ENCODE data around the gene SLC52A3. TPM values are rescaled to one million over a fixed set of nuclear protein-coding genes. Genes with fewer than 3 reads are reported as not detected.

Gene SLC52A3
- total and polyA plus RNA-seq, 2 donors (not counting 3 experiments of a cell fraction or from before 2014, with no cell fraction given): not detected

DNA sequence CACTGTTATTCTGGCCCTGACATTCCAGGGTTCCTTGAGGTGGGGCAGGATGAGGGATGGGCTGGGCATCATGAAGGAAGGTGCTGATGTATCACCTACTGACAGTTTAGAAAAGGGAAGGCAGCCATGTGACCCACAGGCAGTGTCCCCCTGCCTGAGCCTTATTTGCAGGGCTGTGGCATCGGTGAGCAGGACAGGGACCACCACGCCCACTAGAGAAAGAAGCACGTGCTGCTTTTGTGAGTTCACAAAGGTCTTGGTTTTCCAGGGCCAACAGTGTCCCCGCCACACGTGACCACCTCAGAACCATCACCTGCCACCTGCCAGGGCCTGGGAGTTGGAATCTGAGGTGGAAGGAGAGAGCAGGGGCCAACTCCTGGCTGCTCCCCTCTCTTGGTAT is 49.2 kb downstream of the SLC52A3 start:
- no peak overlapping the region for H3K27ac ChIP-seq (ENCODE audit: insufficient read depth, low read depth, low read length)
- intact Hi-C loops (cut with micrococcal nuclease) (no loop called here), dilution Hi-C loops (cut with MboI; ENCODE audit: extremely low pct_ligation_motif_present, low sequenced_read_pairs) (no loop called here)
- TF ChIP-seq EZH2 (IDR thresholded peaks at IDR 0.05; ENCODE audit: borderline replicate concordance, low read depth, low read length, severe bottlenecking): no peak
- TF ChIP-seq POLR2A (IDR thresholded peaks at IDR 0.05; ENCODE audit: low read depth, low read length): no peak
- TF ChIP-seq MYC (IDR thresholded peaks at IDR 0.05; ENCODE audit: low read depth, low read length): no peak
- TF ChIP-seq GATA2 (IDR thresholded peaks at IDR 0.05; ENCODE audit: insufficient read depth, insufficient read length, low read depth, low read length): no peak
- TF ChIP-seq POLR2AphosphoS5 (IDR thresholded peaks at IDR 0.05; ENCODE audit: insufficient read depth, low read depth, low read length): no peak
- TF ChIP-seq, protein P1, sequence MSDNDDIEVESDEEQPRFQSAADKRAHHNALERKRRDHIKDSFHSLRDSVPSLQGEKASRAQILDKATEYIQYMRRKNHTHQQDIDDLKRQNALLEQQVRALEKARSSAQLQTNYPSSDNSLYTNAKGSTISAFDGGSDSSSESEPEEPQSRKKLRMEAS (IDR thresholded peaks at IDR 0.05; ENCODE audit: insufficient read depth, insufficient read length): no peak
- no peak for TF ChIP-seq JUN (IDR thresholded peaks at IDR 0.05; ENCODE audit: borderline replicate concordance, insufficient read depth, insufficient read length, low read depth)
- no peak for TF ChIP-seq FOS (IDR thresholded peaks at IDR 0.05; ENCODE audit: borderline replicate concordance, insufficient read depth, low read length)
- TF ChIP-seq, protein P2, sequence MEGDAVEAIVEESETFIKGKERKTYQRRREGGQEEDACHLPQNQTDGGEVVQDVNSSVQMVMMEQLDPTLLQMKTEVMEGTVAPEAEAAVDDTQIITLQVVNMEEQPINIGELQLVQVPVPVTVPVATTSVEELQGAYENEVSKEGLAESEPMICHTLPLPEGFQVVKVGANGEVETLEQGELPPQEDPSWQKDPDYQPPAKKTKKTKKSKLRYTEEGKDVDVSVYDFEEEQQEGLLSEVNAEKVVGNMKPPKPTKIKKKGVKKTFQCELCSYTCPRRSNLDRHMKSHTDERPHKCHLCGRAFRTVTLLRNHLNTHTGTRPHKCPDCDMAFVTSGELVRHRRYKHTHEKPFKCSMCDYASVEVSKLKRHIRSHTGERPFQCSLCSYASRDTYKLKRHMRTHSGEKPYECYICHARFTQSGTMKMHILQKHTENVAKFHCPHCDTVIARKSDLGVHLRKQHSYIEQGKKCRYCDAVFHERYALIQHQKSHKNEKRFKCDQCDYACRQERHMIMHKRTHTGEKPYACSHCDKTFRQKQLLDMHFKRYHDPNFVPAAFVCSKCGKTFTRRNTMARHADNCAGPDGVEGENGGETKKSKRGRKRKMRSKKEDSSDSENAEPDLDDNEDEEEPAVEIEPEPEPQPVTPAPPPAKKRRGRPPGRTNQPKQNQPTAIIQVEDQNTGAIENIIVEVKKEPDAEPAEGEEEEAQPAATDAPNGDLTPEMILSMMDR (IDR thresholded peaks at IDR 0.05; ENCODE audit: extremely low read depth in 1 of 2, insufficient read depth in 1 of 2, low read depth in 1 of 2, low read length in 2 of 2): no peak
- no peaks in the 10 kb centered on the region for H3K9me1 ChIP-seq (replicated peaks; ENCODE audit: control insufficient read depth, extremely low read depth, insufficient read depth, low read length)
- no peak for FAIRE-seq
- no peak overlapping the region for H3K4me2 ChIP-seq (ENCODE audit: insufficient read depth, low read length)
- ChIA-PET POLR2A (no interaction called here), CTCF (interaction anchor here (1.6 kb wide), 1 partner anchor 20 kb away, joined by 6 read pairs; no protein-coding TSS in a partner anchor)
- no peak for DNase-seq (ENCODE audit: low read depth, low spot score)
- no peaks in the 10 kb centered on the region for H4K20me1 ChIP-seq (replicated peaks; ENCODE audit: control insufficient read depth, extremely low read depth, insufficient read depth, low read length)
- H3K79me2 ChIP-seq (ENCODE audit: control insufficient read depth, insufficient read depth, low read length): no peaks in the 10 kb centered on the region
- H2AFZ ChIP-seq (ENCODE audit: low read depth, low read length): no peak overlapping the region
- no peak overlapping the region for H3K9ac ChIP-seq (replicated peaks; ENCODE audit: extremely low read depth, insufficient read depth, low read length)
- no peaks in the 10 kb centered on the region for H3K4me1 ChIP-seq (ENCODE audit: control insufficient read depth, extremely low read depth, insufficient read depth, low read length)
- no peak overlapping the region for H3K4me3 ChIP-seq (replicated peaks in 1 of 3; ENCODE audit: insufficient read depth in 1 of 3, low read depth in 1 of 3, low read length in 3 of 3)
- H3K27me3 ChIP-seq (ENCODE audit: control insufficient read depth in 2 of 2, insufficient read depth in 2 of 2, low read length in 2 of 2): peaks cover 2 to 4% of the 10 kb centered on the region in 2 experiments
- no peaks in the 10 kb centered on the region for H3K36me3 ChIP-seq (ENCODE audit: control insufficient read depth in 2 of 2, extremely low read depth in 1 of 2, insufficient read depth in 2 of 2, low read length in 2 of 2)
- BruUV-seq (replicated peaks): no TSS peak
- no peaks in the 10 kb centered on the region for H3K9me3 ChIP-seq (replicated peaks; ENCODE audit: control insufficient read depth, insufficient read depth, low read length)
